Activated CD4-positive, alpha-beta T cell treated with anti-CD3 and anti-CD28 coated beads, Interleukin-2, amount 50 U/mL, for 24 hours (primary cell): ENCODE measurements around the gene LMX1A.

Source experiments
- DNase-seq, 2 donors: peaks; one replicate each; pipeline ENCODE4 v3.0.0-alpha.2; 2020; ENCODE audit warnings: low read depth in 1 of 2, low spot score in 1 of 2

Gene LMX1A

DNA sequence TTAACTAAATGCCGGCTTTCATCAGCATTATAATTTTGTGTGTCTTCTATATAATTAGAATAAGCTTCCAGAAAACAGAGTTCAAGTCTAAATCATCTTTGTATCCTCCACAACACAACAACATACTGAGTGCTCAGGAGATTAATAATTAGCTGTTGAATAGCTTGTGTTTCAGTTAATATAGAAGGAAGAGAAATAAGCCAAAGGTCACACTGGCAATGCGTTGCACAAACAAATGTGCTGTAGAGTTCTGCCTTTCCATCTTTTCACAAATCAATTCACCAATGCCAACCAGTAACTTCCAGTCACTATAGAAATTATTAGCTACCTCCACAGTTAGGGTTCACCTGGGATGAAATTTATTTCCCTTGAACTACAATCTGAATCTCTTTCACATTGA lies 132.0 kb downstream of the LMX1A start:
- DNase-seq: no peak

DNA sequence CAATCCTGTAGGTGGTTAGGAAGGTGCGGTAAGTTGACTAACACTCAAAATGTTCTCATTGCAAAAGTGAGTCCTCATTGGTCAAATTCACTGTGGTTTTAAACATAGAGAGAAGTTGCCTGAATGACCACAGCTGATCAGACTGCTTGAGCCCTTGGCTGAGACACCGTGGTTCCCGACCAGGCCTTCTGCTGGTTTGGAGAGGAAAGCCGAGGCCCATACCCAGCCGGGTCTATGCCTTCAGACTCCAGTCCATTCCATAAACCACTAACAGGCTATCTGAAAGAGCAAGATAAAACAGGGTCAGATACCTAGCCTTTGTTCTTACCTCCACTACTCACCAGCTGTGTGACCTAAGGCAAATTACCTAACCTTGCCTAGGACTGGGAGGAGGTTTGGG lies 133.9 kb downstream of the LMX1A start:
- DNase-seq: no peak

DNA sequence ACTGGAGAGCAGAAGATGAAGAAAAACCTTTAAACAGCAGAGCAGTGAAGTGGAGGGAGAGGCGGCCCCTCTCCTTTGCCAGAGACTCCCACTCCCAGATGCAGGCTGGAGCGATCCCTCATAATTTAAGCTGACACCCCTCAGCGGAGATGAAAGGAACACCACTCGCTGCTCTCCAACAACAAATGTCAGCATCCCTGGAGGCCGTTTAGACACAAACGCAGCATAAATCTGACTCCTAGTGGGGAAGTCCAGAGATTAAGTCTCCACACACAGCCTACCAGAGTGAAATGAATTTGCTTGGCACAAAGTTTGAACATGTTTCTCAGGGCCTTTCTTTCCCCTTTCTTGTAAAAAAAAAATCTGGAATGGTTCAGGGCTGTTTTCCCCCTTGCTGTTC lies 137.8 kb downstream of the LMX1A start:
- DNase-seq: no peak

DNA sequence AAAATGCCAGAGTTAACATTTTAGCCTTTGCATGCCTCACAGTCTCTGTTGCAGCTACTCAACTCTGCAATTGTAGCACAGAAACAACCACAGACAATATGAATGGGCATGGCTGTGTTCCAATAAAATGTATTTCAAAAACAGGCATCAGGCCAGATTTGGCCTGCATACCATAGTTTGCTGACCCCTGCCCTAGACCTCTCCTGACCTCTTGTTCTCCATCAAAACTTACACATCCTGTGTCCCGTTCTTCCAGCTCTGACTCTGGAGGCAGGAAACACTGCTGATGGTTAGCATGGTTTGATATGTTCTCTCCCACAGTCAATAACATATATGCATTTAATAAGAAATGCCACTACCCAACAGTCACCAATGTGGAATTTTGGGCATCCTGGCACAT lies 138.6 kb downstream of the LMX1A start:
- DNase-seq: no peak

DNA sequence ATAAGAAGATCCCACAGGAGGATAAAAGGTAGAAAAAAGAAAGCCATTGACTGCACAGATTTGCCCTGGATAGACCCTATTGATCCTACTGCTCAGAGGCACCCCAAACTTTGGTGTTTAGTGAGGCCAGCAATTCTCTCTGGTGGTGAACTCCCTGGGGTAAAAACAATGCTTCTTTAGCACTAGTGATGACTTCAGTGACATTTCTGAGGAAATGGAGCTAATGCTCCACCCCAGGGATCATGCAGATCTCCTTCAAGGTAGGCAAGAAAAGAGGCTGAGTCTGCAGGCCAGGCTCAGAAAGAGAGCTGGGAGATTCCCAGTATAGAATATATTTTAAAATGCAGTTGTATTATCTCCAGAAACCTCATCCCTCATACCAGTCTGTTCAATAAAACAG lies 140.3 kb downstream of the LMX1A start:
- no peak for DNase-seq

DNA sequence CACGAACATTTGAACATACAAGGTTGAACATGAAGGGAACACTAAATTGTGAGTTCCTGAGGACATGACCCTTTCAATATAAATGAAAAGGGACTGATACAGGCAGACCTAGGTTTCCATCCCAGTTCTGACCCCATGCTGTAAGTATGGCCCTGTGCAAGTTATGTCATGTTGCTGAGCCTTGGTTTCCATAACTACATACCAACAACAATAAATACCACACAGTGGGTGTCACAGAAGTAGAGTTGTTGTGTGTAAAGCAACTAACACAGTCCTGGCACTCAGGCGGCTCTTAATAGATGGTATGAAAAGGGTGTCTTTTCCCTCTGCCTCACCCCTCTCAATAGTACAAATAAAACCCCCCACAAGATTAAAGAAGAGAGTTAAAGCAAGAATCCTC lies 140.8 kb downstream of the LMX1A start:
- DNase-seq: no peak

DNA sequence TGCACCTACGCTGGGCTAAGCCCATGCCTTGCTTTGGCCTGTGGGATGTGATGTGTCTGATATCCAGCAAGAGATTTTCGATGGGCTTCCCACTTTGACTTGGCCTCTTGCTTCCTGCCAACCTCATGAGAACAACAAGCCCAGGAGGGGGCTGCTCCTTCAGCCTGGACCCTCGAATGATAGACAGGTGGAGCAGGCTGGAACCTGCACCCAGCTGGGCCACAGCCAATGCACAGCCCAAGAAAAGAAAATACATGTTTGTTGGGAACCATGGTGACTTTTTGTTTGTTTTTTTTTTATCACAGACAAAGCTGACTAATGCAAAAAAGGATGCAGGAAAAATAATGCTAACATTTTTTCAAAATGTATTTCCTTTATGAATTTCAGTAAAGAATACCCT lies 144.3 kb downstream of the LMX1A start:
- DNase-seq: no peak

DNA sequence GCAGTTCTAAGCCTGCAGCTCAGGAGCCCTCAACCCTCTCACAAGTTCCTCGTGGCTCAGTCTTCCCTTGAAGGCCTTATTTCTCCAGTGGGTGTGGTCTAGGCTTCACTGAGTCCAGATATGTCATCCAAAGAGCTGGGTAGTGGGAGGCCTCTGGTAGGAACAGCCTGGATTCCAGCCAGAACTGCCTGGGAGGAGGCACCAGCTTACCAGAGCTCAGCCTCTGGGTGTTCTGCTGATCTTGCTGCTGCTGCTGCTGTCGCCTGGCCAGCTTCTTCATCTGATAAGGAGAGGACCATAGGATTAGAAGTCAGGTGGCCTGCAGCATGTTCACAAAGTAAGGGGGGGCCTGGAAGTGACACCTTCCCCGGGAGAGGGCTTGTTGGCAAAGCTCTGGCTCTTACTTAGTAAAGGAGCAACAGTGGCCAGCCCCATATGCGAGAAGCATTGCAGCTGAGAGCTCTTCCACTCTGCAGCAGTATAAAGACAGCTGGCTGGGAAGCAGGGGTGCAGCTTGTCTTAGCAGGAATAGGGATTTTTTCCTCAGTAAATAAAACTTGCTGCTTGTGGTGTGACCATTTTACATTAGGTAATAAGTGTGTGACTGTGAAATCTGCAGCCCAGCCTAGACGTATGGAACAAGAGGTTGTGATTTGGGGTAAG lies 148.5 kb downstream of the LMX1A start:
- no peak for DNase-seq

DNA sequence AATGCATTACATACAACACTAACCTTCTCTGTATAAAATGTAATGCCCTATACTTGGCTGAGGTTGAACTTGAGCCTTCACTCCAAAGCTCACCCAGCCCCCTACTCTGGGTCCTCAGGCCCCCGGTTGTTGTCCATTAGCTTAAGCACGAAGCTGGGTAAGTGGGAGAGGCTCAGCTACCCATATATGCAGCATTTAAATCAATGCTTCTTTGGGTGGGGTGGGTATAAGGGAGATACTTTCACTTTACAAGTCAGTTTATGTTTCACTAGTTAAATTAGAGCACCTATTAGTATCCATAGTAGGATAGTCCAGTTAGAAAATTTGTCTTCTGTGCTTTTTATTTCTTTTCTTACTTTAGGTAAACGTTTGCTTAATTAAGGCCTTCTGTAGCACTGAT lies 151.4 kb downstream of the LMX1A start:
- DNase-seq: no peak

DNA sequence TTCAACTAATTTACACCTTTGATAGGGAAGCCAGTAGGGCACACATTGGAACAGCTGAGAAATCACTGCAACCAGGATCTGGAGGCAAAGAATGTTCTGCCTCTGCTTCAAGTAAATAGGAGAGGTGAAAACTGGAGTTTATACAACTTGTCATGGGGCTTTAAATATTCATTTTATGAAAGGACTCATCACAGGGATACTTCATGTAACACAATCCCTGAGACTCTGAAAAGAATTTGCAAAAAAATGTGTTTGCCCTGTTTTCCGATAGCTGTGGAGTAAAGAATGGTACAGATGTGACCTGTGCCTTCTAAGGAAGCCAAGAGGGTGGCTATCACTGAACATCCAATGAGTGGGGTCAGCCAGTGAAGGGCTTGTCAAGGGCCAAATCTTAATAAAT lies 152.0 kb downstream of the LMX1A start:
- DNase-seq: no peak

DNA sequence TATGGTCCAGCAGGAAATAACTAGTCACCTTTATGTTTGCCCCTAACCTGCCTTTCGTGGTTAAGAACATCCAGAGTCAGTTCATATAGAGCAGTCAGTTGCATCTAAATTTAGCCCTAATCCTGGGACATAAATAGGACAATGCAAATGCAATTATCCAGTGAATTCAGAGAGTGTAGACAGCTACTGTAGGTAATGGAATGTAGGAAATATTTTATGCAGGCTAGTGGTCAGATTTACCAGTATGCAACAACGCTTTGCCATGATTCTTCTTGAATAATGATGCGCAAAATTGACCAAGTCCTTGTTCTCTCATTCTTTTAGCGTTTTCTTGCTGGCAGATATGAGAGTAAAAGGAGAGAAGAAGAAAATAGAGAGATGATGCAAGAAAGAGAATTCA lies 165.4 kb downstream of the LMX1A start:
- DNase-seq: no peak

DNA sequence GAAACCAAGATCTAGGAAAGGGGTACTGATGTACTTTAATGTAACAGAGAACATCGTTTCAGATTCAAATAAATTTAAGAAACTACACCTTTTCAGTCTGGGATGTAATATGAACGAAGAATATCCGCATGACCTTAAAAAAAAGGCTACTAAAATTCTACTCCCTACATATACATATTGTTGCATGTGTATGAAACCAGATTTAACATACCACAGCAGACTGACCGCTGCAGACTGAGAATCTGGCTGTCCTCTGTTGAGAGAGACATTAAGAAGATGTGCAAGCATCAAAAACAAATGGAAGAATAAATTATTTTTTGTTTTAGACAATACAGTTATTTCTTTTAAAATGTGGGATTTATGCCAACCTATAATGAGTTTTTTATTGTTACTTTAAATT lies 166.6 kb downstream of the LMX1A start:
- DNase-seq: no peak

DNA sequence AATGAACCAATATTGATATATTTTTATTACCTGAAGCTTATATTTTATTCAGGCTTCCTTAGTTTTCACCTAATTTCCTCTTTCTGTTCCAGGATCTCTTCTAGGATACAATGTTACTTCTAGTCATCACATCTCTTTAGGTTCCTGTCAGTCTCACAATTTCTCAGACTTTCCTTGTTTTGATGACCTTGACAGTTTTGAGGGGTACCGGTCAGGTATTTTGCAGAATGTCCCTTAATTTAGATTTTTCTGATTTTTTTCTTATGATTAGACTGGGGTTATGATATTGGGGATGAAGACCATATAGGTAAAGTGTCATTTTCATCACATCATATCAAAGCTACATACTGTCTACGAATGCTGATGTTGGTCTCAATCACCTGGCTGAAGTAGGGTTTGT lies 167.5 kb downstream of the LMX1A start:
- DNase-seq: no peak

DNA sequence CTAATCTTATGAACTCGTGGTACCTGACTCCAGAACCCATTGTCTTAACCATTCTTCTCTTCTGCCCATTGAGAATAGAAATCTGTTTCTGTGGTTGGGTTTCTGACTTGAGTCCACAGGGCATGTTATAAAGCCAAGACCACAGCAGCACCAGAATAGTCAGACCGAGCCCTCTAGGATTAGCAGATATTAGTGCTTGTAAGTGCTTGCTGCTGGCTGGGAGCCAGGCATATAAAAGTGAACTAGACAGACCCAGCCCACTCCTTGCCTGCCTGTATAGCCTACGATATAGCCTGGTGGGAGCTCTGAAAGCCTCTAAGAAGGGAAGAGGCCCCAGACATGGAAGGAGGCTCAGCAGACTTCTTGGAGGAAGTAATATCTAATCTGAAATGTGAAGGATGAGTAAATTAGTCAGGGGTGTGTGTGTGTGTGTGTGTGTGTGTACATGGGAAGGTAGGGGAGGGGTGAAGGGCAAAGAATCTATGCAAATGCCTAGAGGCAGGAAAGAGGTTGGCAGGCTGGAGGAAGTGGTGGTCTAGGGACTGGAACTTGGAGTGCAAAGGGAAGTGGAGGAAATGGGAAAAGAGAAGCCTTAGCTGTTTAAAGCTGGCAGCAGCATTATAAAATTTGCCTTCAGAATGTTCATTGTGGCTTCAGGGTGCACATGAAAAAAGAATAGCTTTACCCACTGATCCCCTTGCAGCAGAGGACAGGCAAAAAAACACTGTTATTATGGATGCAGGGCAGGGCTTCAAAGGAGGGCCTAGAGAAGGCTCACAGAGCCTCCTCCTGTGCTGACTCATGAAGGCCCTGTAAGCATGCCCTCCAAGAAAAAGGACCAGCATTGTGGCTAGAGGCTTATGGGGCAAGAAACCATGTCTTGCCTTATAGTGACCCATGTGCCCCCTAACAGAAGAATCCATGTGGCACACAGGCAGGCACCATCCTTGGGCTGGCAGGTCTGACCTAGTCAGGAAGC lies 169.2 kb downstream of the LMX1A start:
- DNase-seq: no peak

DNA sequence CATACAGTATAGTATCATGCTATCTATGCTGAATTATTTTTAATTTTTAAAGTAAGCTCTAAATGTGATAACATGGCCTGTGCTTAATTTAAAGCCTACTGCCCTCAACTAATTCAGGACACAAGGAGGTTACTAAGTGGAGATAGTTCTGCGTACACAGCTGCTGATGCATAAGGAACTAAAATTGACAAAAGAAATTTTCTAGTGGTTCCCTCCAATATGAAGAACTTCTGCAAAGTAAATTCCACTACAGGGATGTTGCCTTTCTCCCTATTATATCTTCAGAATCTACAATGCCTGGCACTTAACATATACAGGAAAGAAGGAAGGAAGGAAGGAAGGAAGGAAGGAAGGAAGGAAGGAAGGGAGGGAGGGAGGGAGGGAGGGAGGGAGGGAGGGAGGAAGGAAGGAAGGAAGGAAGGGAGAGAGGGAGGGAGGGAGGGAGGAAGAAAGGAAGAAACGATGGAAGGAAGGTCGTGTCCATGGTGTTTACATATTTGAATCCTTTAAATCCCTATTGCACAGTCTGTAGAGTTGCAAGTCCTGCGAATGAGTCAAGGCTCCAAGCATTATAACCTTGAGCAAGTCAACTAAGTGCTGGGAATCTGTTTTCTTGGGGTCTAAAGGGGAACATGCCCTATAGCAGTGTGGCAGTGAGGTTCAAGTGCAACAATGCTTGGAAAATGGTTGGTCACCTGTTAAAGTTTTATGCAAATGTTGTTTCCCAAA lies 171.2 kb downstream of the LMX1A start:
- no peak for DNase-seq

DNA sequence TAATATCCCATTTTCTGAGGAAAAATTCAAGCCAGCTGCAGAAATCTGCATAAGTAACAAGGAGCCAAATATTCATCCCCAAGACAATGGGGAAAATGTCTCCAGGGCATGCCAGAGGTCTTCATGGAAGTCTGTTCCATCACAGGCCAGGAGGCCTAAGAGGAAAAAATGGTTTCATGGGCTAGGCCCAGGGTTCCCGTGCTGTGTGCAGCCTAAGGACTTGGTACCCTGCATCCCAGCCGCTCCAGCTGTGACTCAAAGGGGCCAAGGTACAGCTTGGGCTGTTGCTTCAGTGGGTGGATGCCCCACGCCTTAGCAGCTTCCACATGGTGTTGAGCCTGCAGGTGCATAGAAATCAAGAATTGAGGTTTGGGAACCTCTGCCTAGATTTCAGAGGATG lies 173.5 kb downstream of the LMX1A start:
- DNase-seq: no peak

DNA sequence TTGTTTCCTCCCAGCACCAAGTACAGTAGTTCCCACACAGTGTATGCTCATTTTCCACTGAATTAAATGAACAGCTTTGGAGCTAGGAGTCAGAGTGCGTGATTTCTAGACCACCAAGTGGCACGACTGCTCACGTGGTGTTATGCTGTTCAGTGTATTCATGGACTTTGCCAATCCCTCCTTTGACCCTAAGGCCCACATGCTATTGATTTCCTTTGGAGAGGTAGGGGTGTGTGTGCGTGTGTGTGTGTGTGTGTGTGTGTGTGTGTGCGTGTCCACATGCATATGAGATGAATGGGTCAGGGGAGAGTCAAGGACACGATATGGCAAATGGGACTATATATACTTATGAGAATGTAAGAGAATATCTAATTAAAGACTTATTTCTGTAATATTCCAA lies 177.2 kb downstream of the LMX1A start:
- no peak for DNase-seq

DNA sequence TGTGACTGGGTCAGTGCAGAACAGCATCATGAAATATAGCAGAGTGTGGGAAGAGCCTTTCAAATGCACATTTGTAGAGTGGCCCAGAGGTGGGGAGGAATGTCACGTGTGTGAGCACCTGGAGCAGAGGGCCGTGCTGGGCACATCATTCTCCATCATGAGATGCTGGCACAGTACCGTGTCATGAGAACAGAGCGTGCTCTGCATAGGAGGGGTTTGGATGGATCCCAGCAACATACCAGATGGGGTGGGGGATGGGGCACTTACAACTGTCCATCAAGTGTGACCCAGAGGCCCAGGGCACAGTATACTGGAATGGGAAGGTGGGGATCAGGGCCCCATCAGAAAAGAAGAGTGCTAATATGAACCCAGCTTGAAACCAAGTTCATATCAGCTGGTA lies 182.0 kb downstream of the LMX1A start:
- DNase-seq: no peak

DNA sequence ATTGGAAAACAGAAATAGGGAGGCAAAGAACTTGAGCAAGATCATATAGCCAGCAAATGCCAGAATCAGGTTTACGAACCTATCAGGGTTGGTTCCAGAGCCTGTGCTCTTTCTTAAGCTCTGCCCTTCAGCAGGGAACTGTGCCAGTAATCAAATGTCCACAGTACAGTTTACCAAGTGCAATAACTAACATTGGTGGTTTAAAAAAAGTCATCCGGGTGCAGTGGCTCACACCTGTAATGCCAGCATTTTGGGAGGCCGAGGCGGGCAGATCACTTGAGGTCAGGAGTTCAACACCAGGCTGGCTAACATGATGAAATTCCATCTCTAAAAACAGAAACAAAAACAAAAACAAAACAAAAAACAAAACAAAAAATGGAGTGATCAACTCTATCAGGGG lies 182.7 kb downstream of the LMX1A start:
- no peak for DNase-seq

DNA sequence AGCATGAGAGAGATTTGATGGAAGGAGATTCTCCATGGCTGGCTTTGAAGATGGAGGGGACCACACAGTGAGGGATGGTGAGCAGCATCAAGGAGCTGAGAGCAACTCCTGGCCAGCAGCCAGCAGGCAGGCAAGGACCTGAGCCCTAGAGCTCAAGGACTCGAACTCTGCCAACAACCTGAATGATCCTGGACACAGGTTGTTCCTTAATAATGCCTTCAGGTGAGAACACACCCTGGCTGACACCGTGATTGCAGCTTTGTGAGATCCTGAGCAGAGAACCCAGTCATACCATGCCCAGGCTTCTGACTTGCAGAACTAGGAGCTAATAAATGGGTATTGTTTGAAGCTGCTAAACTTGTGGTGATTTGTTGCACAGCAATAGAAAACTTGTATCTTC lies 183.1 kb downstream of the LMX1A start:
- DNase-seq: no peak

DNA sequence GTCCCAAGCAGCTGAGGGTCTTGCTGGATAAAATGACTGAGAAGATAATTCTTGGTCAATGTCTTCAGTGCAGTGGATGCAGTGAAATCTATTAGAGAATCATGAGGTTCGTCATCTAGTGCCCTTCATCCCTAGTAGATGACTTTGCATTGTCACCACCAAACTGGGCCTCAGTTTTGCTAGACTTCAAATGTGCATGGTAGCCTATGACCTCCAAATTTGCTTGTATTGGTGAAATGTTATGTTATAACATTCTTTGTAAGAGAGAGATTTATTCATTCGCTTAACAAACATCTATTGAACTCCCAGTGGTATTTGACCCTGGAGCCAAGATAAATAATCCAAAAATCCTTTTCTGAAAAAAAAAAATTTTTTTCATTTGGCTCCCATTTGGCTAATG lies 183.8 kb downstream of the LMX1A start:
- no peak for DNase-seq

DNA sequence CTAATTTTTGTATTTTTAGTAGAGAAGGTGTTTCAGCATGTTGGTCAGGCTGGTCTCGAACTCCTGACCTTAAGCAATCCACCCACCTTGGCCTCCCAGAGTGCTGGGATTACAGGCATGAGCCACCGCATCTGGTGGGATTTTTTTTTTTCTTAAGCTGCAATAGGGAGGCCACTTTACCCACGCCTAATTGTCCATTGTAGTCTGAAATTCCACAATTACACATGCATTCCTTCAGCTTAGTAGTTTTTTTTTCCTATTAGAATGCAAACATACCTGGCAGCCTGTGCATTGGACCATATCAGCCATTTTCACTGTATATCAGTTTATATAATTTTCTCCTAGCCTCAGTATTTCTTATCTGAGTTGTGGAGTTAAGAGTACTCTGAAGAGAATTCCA lies 186.8 kb downstream of the LMX1A start:
- DNase-seq: no peak
